IPS-18a (cell line): ENCODE data around the gene HYDIN.
A peak's percentile ranks its signal among the peaks of the same experiment; 100 is the strongest.

Source experiments
- H3K27ac ChIP-seq: one replicate; pipeline ENCODE4 v1.5.1; 2013; ENCODE audit warnings: low read length
- H3K27me3 ChIP-seq: one replicate; pipeline ENCODE4 v1.6.1; 2013; ENCODE audit warnings: mild to moderate bottlenecking, low read length; ENCODE audit not compliant: control insufficient read depth, insufficient read depth
- H3K36me3 ChIP-seq: one replicate; pipeline ENCODE4 v1.6.1; 2013; ENCODE audit warnings: low read depth, low read length; ENCODE audit not compliant: control insufficient read depth
- H3K4me1 ChIP-seq: one replicate; pipeline ENCODE4 v1.6.1; 2013; ENCODE audit warnings: low read depth, low read length; ENCODE audit not compliant: control insufficient read depth
- H3K4me3 ChIP-seq: one replicate; pipeline ENCODE4 v1.5.1; 2013; ENCODE audit warnings: low read length
- H3K9ac ChIP-seq: one replicate; pipeline ENCODE4 v1.6.1; 2013; ENCODE audit warnings: mild to moderate bottlenecking, low read length, moderate library complexity
- H3K9me3 ChIP-seq: one replicate; pipeline ENCODE4 v1.6.1; 2013; ENCODE audit warnings: low read depth, low read length; ENCODE audit not compliant: control insufficient read depth

The HYDIN gene

DNA sequence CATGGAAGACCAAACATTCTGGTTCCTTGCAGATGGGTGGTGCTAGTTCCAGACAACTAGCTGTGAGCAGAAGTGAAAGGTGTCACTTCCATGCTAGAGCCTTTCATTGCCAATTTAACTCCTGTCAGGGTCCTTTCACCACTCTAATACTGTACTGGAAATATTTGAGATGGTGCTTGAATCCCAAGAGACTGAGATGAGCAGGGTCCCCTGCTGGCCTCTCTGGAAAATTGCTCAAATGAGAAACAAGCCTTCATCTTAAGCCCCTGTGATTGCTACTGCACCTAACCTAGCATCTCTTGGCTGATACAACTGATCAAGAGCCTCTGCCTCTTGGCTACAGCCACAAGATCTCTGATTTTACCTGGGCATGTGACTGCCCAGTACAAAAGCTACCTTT is 422.2 kb downstream of the HYDIN start:
- no peak overlapping the region for H3K4me3 ChIP-seq
- no peaks in the 10 kb centered on the region for H3K36me3 ChIP-seq
- peaks cover 32% of the 10 kb centered on the region for H3K27me3 ChIP-seq
- no peak overlapping the region for H3K9ac ChIP-seq
- H3K9me3 ChIP-seq = no peaks in the 10 kb centered on the region
- no peaks in the 10 kb centered on the region for H3K4me1 ChIP-seq
- no peak overlapping the region for H3K27ac ChIP-seq

GRCh38 chr16:70805787-70806186 is 424.7 kb downstream of the HYDIN start:
- H3K27me3 ChIP-seq = peaks cover 44% of the 10 kb centered on the region
- no peaks in the 10 kb centered on the region for H3K4me1 ChIP-seq
- H3K36me3 ChIP-seq = no peaks in the 10 kb centered on the region
- no peaks in the 10 kb centered on the region for H3K9me3 ChIP-seq
- H3K9ac ChIP-seq = no peak overlapping the region
- H3K27ac ChIP-seq = no peak overlapping the region
- H3K4me3 ChIP-seq = no peak overlapping the region

- Histone ChIP-seq H3K4me1 (no peaks in the 10 kb centered on the region), H3K9ac (no peak overlapping the region), H3K36me3 (no peaks in the 10 kb centered on the region), H3K9me3 (no peaks in the 10 kb centered on the region), H3K27me3 (peaks cover 44% of the 10 kb centered on the region), H3K27ac (no peak overlapping the region), H3K4me3 (no peak overlapping the region)
Measured at GRCh38 chr16:70805380-70805779, 425.1 kb downstream of the HYDIN start.

DNA sequence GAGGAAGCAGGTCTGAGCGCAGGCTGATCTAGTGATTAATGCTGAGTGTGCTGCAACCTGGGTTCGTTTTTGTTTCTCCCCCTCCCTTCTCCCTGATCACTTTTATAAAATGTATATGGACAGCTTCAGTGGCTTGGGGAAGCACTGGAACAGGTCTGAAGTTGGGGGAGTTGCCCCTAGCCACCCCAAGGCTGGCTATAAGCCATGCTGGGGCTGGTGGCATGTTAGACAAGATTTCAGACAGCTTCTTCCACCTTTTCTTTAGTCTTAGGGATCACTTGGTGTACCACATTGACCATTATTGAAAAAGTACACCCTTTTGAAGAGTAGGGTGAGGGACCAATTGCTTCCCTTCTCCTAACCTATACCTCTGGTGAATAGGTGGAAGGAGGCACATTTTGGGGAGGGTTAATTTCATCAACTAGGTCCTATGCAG is 425.8 kb downstream of the HYDIN start:
- Histone ChIP-seq H3K4me1 (no peaks in the 10 kb centered on the region), H3K36me3 (no peaks in the 10 kb centered on the region), H3K27ac (no peak overlapping the region), H3K9me3 (no peaks in the 10 kb centered on the region), H3K9ac (no peak overlapping the region), H3K27me3 (peaks cover 44% of the 10 kb centered on the region), H3K4me3 (no peak overlapping the region)

DNA sequence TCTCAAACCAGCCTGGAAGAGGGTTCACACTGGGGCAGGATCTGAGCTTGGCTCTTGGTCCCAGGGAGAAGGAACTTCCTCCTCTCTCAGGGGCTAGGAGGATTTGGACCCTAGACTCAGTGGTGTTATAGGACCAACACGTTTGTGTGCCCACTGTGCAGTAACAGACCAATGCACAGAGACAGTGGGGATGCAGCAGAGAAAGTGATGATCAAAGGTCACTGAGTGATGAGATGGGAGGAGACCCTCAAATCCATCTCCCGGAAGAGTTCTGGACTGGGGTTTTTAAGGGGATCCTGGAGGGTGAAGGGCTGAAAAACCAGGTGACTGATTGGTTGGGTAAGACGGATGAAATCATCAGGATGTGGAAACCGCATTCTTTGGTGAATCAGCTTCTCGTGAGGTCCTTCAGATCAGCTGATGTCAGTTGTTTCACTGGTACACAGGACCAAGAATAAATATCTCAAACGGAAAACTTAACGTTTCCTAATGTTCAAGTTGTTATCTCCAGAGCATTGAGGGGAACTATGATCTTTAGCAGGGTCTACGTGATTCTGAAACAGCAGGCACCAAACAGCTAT is 426.3 kb downstream of the HYDIN start:
- Histone ChIP-seq H3K9ac (no peak overlapping the region), H3K27ac (no peak overlapping the region), H3K27me3 (peaks cover 44% of the 10 kb centered on the region), H3K4me3 (no peak overlapping the region), H3K4me1 (no peaks in the 10 kb centered on the region), H3K9me3 (no peaks in the 10 kb centered on the region), H3K36me3 (no peaks in the 10 kb centered on the region)

DNA sequence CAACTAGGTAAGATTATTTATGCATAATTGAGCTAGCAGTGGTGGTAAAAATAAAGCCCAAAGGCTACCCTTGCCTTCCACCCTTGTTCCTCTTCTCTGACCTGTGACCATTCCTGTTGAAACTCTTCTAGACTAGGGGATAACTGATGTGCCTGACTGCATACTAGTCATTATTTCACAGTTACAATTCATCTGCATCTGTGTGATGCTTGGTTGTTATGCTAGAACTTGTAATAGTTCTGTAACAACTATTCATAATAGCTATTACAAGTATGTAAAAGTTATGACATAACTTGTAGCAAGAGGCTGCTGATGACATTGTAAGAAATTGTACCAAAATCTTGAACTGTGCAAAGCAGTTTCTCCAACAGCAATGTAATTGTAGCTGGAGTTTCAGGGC is 427.2 kb downstream of the HYDIN start:
- H3K27me3 ChIP-seq = peaks cover 38% of the 10 kb centered on the region
- H3K4me3 ChIP-seq = no peak overlapping the region
- H3K9me3 ChIP-seq = no peaks in the 10 kb centered on the region
- no peak overlapping the region for H3K9ac ChIP-seq
- no peak overlapping the region for H3K27ac ChIP-seq
- peaks cover 4% of the 10 kb centered on the region for H3K36me3 ChIP-seq
- H3K4me1 ChIP-seq = no peaks in the 10 kb centered on the region

DNA sequence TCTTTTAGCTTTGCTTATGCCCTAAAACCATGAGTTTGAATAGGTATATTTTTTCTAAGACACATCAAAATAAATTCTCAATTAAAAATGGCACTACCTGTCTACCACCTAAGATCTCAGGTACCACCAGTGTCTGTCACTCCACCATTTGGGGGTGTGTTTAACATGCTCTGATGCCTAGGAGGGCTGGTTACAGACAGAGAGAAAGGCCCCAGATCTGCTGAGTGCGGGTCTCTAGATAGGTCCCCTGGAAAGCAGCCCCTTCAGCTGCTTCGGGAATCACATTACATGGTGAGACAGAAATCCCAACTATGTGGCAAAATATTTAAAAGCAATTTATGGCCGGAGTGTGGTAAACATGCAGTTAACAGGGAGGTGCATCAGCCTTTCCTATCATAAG is 428.9 kb downstream of the HYDIN start:
- Histone ChIP-seq H3K4me1 (no peaks in the 10 kb centered on the region), H3K9me3 (no peaks in the 10 kb centered on the region), H3K4me3 (peak overlapping the region; percentile 85), H3K36me3 (peaks cover 4% of the 10 kb centered on the region), H3K27me3 (peaks cover 22% of the 10 kb centered on the region), H3K27ac (no peak overlapping the region), H3K9ac (no peak overlapping the region)

DNA sequence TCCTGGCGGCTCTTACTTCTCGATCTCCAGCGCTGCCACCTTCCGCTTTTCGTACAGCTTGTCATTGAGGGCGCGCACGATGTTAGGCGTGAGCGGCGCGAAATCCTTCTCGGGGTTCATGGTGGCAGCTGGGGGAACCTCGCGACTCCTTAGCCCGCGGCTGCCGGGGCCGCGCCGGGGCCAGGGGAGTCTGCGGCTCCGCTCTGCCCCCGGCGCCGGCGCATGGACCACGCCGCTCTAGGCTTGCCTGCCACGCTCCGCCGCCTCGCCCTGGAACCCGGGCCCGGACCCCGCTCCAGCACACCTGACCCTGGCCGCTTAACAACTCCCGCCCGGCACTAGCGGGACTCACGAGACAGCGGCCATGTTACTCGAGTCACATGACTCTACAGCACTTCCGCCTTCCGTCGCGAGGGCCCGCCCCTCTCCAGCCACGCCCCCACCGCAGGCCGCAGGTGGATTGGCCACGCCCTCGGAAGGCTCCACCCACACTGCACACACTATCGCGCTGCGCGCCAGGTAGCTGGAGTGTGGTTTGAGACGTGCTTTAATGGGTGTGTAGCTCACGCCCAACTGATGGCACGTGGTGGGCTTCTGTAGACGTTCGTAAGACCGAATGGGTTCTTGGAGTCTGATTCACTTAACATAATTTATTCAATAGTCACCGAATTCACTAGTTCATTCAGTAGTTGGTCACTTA is 429.6 kb downstream of the HYDIN start, which contains the start of gene VAC14:
VAC14 (minus strand) TSS at position 378 of the 700 bp plus-strand sequence; CDS start at position 120, 258 bp downstream.
- Histone ChIP-seq H3K27ac (no peak within 1 kb of the TSS), H3K4me3 (peak within 1 kb of the TSS; percentile 85), H3K9me3 (no peaks in the 10 kb centered on the region), H3K9ac (peak within 1 kb of the TSS; percentile 84), H3K4me1 (no peaks in the 10 kb centered on the region), H3K36me3 (peaks cover 4% of the 10 kb centered on the region), H3K27me3 (peaks cover 22% of the 10 kb centered on the region)

DNA sequence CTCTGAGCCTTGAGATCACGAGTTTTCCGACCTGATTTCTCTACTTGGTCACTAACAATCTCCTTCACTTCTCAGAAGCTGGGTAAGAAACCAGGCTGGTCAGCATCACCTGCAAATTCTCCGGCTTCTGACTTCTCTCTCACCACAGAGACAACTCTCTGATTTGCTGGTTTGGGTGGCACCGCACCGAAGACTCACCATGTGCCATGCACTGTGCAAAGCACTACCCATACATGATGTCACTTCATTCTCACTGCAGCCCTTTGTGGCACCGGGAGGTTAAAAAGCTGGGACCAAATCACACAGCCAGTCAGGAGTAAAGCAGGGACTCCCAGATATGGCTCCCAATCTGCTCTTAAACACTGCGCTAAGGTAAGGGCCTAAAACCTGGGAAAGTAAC is 430.2 kb downstream of the HYDIN start:
- no peak overlapping the region for H3K27ac ChIP-seq
- peaks cover 22% of the 10 kb centered on the region for H3K27me3 ChIP-seq
- H3K4me3 ChIP-seq = peak overlapping the region; percentile 85
- peak overlapping the region; percentile 84 for H3K9ac ChIP-seq
- peaks cover 4% of the 10 kb centered on the region for H3K36me3 ChIP-seq
- H3K9me3 ChIP-seq = no peaks in the 10 kb centered on the region
- H3K4me1 ChIP-seq = no peaks in the 10 kb centered on the region

- H3K4me1 ChIP-seq = no peaks in the 10 kb centered on the region
- no peak overlapping the region for H3K9ac ChIP-seq
- no peaks in the 10 kb centered on the region for H3K27me3 ChIP-seq
- H3K9me3 ChIP-seq = no peaks in the 10 kb centered on the region
- H3K4me3 ChIP-seq = no peak overlapping the region
- no peak overlapping the region for H3K27ac ChIP-seq
- H3K36me3 ChIP-seq = peaks cover 4% of the 10 kb centered on the region
Measured at GRCh38 chr16:70796301-70796700, 434.2 kb downstream of the HYDIN start.

GRCh38 chr16:70795296-70795912 is 435.1 kb downstream of the HYDIN start:
- Histone ChIP-seq H3K27ac (no peak overlapping the region), H3K4me3 (no peak overlapping the region), H3K9me3 (no peaks in the 10 kb centered on the region), H3K4me1 (no peaks in the 10 kb centered on the region), H3K27me3 (no peaks in the 10 kb centered on the region), H3K9ac (no peak overlapping the region), H3K36me3 (peaks cover 4% of the 10 kb centered on the region)
